K562 (cell line): ENCODE measurements around the gene PTPRG. TPM values are rescaled to one million over a fixed set of nuclear protein-coding genes. Genes with fewer than 3 reads are reported as not detected.

Experiments used
- ATAC-seq: fragments of 200-7000 bp; cut with Tn5 transposase; 3 replicates; pipeline ENCODE4 v1.9.1; 2020; ENCODE audit warnings: moderate library complexity
- BruUV-seq: library from RNA; stranded (reverse); fragments of 400-500 nt; replicated peaks from 2 replicates; lab custom pipeline; 2021; lab: Mats Ljungman, UMichigan
- CTCF ChIA-PET: fragments of 300-600 bp; formaldehyde crosslinking; extraction: SDS; loops from one replicate; lab custom pipeline; 2021; ENCODE audit warnings: low intra/inter-chr PET ratio; lab: Yijun Ruan, JAX
- POLR2A ChIA-PET: fragments of 300-600, 350-650 bp; sonication (Branson Sonifier 250); formaldehyde crosslinking; extraction: SDS; loops from one replicate; lab custom pipeline; 2021; ENCODE audit warnings: antibody characterized with exemption, inconsistent platforms; lab: Yijun Ruan, JAX
- DNase-seq, 4 experiments: peaks; one replicate each; pipeline versions ENCODE4 v3.0.0 to v3.0.0-alpha.2; 2011 to 2018; ENCODE audit warnings: low spot score in 3 of 4, mixed read lengths in 3 of 4; ENCODE audit errors: extremely low read depth in 1 of 4
- FAIRE-seq: peaks from 2 replicates; lab custom pipeline; 2011; peaks lifted over from hg19 to GRCh38; lab: Jason Lieb, UNC
- H2AFZ ChIP-seq: 2 replicates; pipeline ENCODE4 v1.6.0; 2011; ENCODE audit warnings: low read depth, low read length, control low read depth, inconsistent platforms
- H3K27ac ChIP-seq: fragments of 200-600 bp; 3 replicates; pipeline ENCODE4 v1.8.0; 2011; ENCODE audit warnings: low read depth, mild to moderate bottlenecking, control low read depth, inconsistent platforms, low read length, moderate library complexity, mixed read lengths; ENCODE audit errors: extremely low read depth
- H3K27me3 ChIP-seq, 2 experiments: fragments of 300-600 bp in 1 of 2; 2 replicates in 1 of 2; 3 replicates in 1 of 2; pipeline versions ENCODE4 v1.6.0 to v1.8.0; 2011; ENCODE audit warnings: inconsistent platforms in 2 of 2, low read length in 2 of 2, mild to moderate bottlenecking in 1 of 2, mixed read lengths in 1 of 2, moderate library complexity in 1 of 2; ENCODE audit not compliant: control insufficient read depth in 2 of 2, insufficient read depth in 2 of 2
- H3K36me3 ChIP-seq: fragments of 300-600 bp; 3 replicates; pipeline ENCODE4 v1.8.0; 2011; ENCODE audit warnings: mild to moderate bottlenecking, low read length, inconsistent platforms; ENCODE audit not compliant: control insufficient read depth, insufficient read depth
- H3K4me1 ChIP-seq, 2 experiments: fragments of 200-600 bp in 1 of 2; replicated peaks in 1 of 2; 2 replicates in 1 of 2; 3 replicates in 1 of 2; pipeline versions ENCODE4 v1.5.1 to v1.8.0; 2011; ENCODE audit warnings: inconsistent platforms in 2 of 2, low read length in 2 of 2, mild to moderate bottlenecking in 1 of 2, mixed read lengths in 1 of 2, moderate library complexity in 1 of 2; ENCODE audit not compliant: control insufficient read depth in 2 of 2, insufficient read depth in 2 of 2
- H3K4me2 ChIP-seq: 2 replicates; pipeline ENCODE4 v1.6.1; 2011; ENCODE audit warnings: low read length, control low read depth, inconsistent platforms, mixed read lengths; ENCODE audit not compliant: insufficient read depth
- H3K4me3 ChIP-seq: fragments of 200-600 bp; sonication (generic), shearing (Covaris generic); 2 replicates; pipeline ENCODE4 v1.5.1; 2016; ENCODE audit warnings: control low read depth, inconsistent platforms
- H3K79me2 ChIP-seq: fragments of 200-600 bp; 3 replicates; pipeline ENCODE4 v1.8.0; 2011; ENCODE audit warnings: low read length, inconsistent platforms; ENCODE audit not compliant: control insufficient read depth, insufficient read depth
- H3K9ac ChIP-seq, 2 experiments: 2 replicates each; pipeline versions ENCODE4 v1.6.0 to v1.6.1; 2011; ENCODE audit warnings: low read depth in 2 of 2, low read length in 2 of 2, control low read depth in 1 of 2, inconsistent platforms in 1 of 2, mild to moderate bottlenecking in 1 of 2, mixed read lengths in 1 of 2; ENCODE audit not compliant: insufficient read depth in 1 of 2
- H3K9me1 ChIP-seq: one replicate; pipeline ENCODE4 v1.6.0; 2011; ENCODE audit warnings: inconsistent platforms, mild to moderate bottlenecking, low read length, moderate library complexity; ENCODE audit not compliant: control insufficient read depth, insufficient read depth
- H3K9me3 ChIP-seq: replicated peaks from 2 replicates; pipeline ENCODE4 v1.5.1; 2011; ENCODE audit warnings: low read depth, low read length, inconsistent platforms; ENCODE audit not compliant: control insufficient read depth, insufficient read depth
- H4K20me1 ChIP-seq: replicated peaks from 2 replicates; pipeline ENCODE4 v1.6.1; 2011; ENCODE audit warnings: low read length, inconsistent platforms, mixed read lengths; ENCODE audit not compliant: control insufficient read depth, insufficient read depth
- BCL6 ChIP-seq: fragments of 250-450 bp; sonication (Bioruptor Pico); IDR thresholded peaks from 2 replicates; pipeline ENCODE4 v1.4.0; 2020
- C11orf30 ChIP-seq: fragments of 450-650 bp; IDR thresholded peaks from 2 replicates; pipeline ENCODE4 v1.6.1; 2016; ENCODE audit warnings: low read depth, mild to moderate bottlenecking
- CCAR2 ChIP-seq: fragments of 200-400 bp; formaldehyde crosslinking; IDR thresholded peaks from 2 replicates; pipeline ENCODE4 v1.6.1; 2017; ENCODE audit warnings: mild to moderate bottlenecking, low read depth, low read length
- CHD4 ChIP-seq: fragments of 200-600 bp; sonication (generic); IDR thresholded peaks from 3 replicates; pipeline ENCODE4 v1.6.1; 2012; ENCODE audit warnings: low read depth, mild to moderate bottlenecking, mixed read lengths, low read length, inconsistent platforms; ENCODE audit not compliant: insufficient read depth, insufficient replicate concordance, poor library complexity, severe bottlenecking
- CREM ChIP-seq: IDR thresholded peaks from 2 replicates; pipeline ENCODE4 v1.6.1; 2014; ENCODE audit warnings: antibody characterized with exemption, low read depth
- ELF1 ChIP-seq: fragments of 200-800 bp; sonication (Bioruptor generic); IDR thresholded peaks from 2 replicates; pipeline ENCODE4 v1.6.1; 2016; ENCODE audit warnings: missing genetic modification characterization, missing compliant biosample characterization
- FOS ChIP-seq: IDR thresholded peaks from 3 replicates; pipeline ENCODE4 v1.6.1; 2011; ENCODE audit not compliant: insufficient read length; ENCODE audit errors: extremely low read depth
- HNRNPL ChIP-seq: fragments of 200-400 bp; formaldehyde crosslinking; IDR thresholded peaks from 2 replicates; pipeline ENCODE4 v1.6.1; 2017; ENCODE audit warnings: low read depth, mild to moderate bottlenecking, low read length
- KDM1A ChIP-seq, 2 experiments: fragments of 450-650 bp; IDR thresholded peaks; 2 replicates each; pipeline ENCODE4 v1.6.1; 2016; ENCODE audit warnings: mild to moderate bottlenecking in 2 of 2
- KDM2B ChIP-seq: fragments of 250-450 bp; sonication (Bioruptor Pico); IDR thresholded peaks from 2 replicates; pipeline ENCODE4 v1.8.0; 2021; ENCODE audit warnings: mild to moderate bottlenecking, moderate library complexity
- KHSRP ChIP-seq: fragments of 450-650 bp; IDR thresholded peaks from 2 replicates; pipeline ENCODE4 v1.6.1; 2017
- MBD2 ChIP-seq: sonication (generic); IDR thresholded peaks from 2 replicates; pipeline ENCODE4 v1.6.1; 2016; ENCODE audit warnings: low read depth, borderline replicate concordance
- MCM7 ChIP-seq, 2 experiments: fragments of 450-650 bp; IDR thresholded peaks; 2 replicates each; pipeline ENCODE4 v1.6.1; 2016 to 2018
- TGIF2 ChIP-seq: sonication (generic); formaldehyde crosslinking; IDR thresholded peaks from 2 replicates; pipeline ENCODE4 v1.8.1; 2022; ENCODE audit warnings: mild to moderate bottlenecking, missing genetic modification reagents, moderate library complexity
- ZNF174 ChIP-seq: fragments of 250-450 bp; sonication (Bioruptor Pico); IDR thresholded peaks from 2 replicates; pipeline ENCODE4 v1.4.0; 2020; ENCODE audit warnings: mild to moderate bottlenecking
- ZNF316 ChIP-seq: fragments of 450-650 bp; IDR thresholded peaks from 2 replicates; pipeline ENCODE4 v1.6.1; 2016
- ZNF644 ChIP-seq: fragments of 200-800 bp; sonication (Bioruptor generic); IDR thresholded peaks from 2 replicates; pipeline ENCODE4 v1.6.1; 2016; ENCODE audit warnings: low read depth, missing genetic modification characterization, missing compliant biosample characterization
- WGBS: fragments of 100-300 bp; shearing (Covaris generic); methylation state at CpG from one replicate; pipeline ENCODE4 v1.1.6; 2016; ENCODE audit warnings: low coverage, mixed read lengths; ENCODE audit not compliant: insufficient coverage; ENCODE audit errors: missing lambda C conversion rate; 5-methylcytosine and 5-hydroxymethylcytosine counted together
- in situ Hi-C: fragments of 300-500 bp; cut with MboI; formaldehyde crosslinking; loops from 4 replicates; pipeline ENCODE4 v1.15.0; 2018; ENCODE audit warnings: inconsistent platforms, mixed read lengths
- intact Hi-C: fragments of 100-400 bp; cut with micrococcal nuclease; formaldehyde crosslinking; loops from 2 replicates; pipeline ENCODE4 v1.14.2; 2022
- polyA plus RNA-seq, 8 experiments: library from polyadenylated mRNA; depleted of rRNA in 4 of 8; stranded (reverse) in 5 of 8; unstranded in 3 of 8; fragments of >200 nt; fragmentation: Nextera tagmentation in 2 of 8; fragmentation: Illumina TruSeq in 1 of 8; extraction: Ambion mirVana in 2 of 8; extraction: Trizol in 1 of 8; gene quantifications; 2 replicates each; pipeline versions ENCODE4 v1.2.1 to v1.2.3, GENCODE V29; 2011 to 2014; ENCODE audit warnings: inconsistent platforms in 1 of 8, missing spikeins in 1 of 8
- total RNA-seq, 7 experiments: library from RNA; depleted of rRNA in 6 of 7; stranded (reverse); fragments of >200 nt in 6 of 7; fragmentation: Illumina TruSeq in 2 of 7; extraction: Trizol in 2 of 7; gene quantifications; 2 replicates each; pipeline versions ENCODE4 v1.2.1 to v1.2.3, GENCODE V29; 2011 to 2021; ENCODE audit warnings: low replicate concordance in 1 of 7
- TF ChIP-seq, protein P1 (sequence below): IDR thresholded peaks from 2 replicates; pipeline ENCODE4 v1.6.1; 2011; ENCODE audit warnings: borderline replicate concordance, low read depth, mild to moderate bottlenecking, moderate library complexity, low read length; ENCODE audit not compliant: insufficient read depth, poor library complexity, severe bottlenecking
- TF ChIP-seq, protein P2 (sequence below): fragments of 250-450 bp; sonication (Bioruptor Pico); IDR thresholded peaks from 2 replicates; pipeline ENCODE4 v1.5.1; 2021; ENCODE audit warnings: mild to moderate bottlenecking
- TF ChIP-seq, protein P3 (sequence below): fragments of 450-650 bp; formaldehyde crosslinking; IDR thresholded peaks from 2 replicates; pipeline ENCODE4 v1.4.0; 2022; ENCODE audit warnings: missing genetic modification characterization

The PTPRG gene
- total and polyA plus RNA-seq, 9 of the 15 experiments (the other 6 are each of a cell fraction or from before 2014, with no cell fraction given): 0.16 TPM; not detected in 8

DNA sequence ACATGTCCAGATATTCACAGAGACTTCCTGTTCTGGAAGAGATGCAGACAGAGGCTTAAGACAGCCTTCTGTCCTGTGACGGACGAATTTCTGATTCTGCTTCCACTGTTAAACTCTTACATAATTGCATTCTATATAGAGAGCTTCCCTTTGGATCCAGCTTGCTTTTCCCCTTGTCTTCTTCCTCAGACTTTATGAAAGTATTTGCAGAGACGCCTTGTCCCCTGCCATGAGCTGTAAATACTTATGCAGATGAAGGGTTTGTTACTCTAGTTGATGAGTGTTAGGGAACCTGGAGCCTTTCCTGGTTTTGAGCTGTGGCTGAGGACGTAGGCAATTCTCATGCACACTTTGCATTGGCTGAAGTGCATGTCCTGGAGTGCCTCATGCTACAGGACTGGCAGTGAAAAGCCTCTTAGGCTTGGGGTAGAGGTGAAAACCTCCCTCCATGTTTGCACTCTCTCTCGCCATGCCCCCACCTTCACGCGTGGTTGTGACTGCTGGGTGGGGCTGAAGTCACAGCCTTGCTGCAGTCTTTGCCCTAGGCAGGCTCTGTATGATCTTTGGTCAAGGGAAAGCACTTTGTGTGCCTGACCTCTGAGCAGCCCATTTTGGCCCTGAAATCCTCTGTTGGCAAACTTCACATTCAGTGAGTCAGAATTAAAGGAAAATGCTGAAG, 286.6 kb downstream of the PTPRG start (continued):
- TF ChIP-seq, protein P1, sequence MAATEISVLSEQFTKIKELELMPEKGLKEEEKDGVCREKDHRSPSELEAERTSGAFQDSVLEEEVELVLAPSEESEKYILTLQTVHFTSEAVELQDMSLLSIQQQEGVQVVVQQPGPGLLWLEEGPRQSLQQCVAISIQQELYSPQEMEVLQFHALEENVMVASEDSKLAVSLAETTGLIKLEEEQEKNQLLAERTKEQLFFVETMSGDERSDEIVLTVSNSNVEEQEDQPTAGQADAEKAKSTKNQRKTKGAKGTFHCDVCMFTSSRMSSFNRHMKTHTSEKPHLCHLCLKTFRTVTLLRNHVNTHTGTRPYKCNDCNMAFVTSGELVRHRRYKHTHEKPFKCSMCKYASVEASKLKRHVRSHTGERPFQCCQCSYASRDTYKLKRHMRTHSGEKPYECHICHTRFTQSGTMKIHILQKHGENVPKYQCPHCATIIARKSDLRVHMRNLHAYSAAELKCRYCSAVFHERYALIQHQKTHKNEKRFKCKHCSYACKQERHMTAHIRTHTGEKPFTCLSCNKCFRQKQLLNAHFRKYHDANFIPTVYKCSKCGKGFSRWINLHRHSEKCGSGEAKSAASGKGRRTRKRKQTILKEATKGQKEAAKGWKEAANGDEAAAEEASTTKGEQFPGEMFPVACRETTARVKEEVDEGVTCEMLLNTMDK: no peak
- TF ChIP-seq KHSRP (no peak), HNRNPL (no peak)
- TF ChIP-seq, protein P2, sequence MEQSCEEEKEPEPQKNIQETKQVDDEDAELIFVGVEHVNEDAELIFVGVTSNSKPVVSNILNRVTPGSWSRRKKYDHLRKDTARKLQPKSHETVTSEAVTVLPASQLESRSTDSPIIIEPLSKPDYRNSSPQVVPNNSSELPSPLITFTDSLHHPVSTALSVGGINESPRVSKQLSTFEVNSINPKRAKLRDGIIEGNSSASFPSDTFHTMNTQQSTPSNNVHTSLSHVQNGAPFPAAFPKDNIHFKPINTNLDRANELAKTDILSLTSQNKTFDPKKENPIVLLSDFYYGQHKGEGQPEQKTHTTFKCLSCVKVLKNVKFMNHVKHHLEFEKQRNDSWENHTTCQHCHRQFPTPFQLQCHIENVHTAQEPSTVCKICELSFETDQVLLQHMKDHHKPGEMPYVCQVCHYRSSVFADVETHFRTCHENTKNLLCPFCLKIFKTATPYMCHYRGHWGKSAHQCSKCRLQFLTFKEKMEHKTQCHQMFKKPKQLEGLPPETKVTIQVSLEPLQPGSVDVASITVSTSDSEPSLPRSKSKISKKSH: no peak

DNA sequence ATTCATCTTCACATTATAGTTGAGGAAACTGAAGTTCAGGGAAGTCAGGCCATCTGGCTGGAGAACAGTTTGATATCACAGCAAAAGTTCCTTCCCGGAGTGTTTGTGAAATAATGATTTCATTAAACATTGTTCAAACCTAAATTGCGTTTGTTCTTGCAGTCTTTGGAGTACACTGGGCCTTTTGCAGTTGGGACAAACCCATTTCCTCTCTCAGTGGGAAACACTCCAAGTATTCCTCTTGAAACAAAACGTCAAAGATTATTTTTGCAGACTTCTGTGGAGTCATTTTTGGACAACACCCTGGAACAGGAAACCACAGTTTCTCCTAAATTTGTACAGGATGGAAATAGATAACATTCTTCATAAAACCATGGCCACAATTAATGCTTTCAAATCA, 287.5 kb downstream of the PTPRG start:
- Histone ChIP-seq H3K4me1 (no peaks in the 10 kb centered on the region), H3K36me3 (no peaks in the 10 kb centered on the region), H4K20me1 (no peaks in the 10 kb centered on the region), H3K9ac (no peak overlapping the region), H3K27me3 (no peaks in the 10 kb centered on the region), H3K4me3 (no peak overlapping the region), H3K27ac (no peak overlapping the region), H2AFZ (no peak overlapping the region), H3K9me3 (no peaks in the 10 kb centered on the region), H3K9me1 (no peaks in the 10 kb centered on the region), H3K79me2 (no peaks in the 10 kb centered on the region), H3K4me2 (no peak overlapping the region)
- intact Hi-C loops (no loop called here), in situ Hi-C loops (no loop called here)
- BruUV-seq: no TSS peak
- CTCF ChIA-PET: no interaction called here
- FAIRE-seq (no peak), DNase-seq (no peak), ATAC-seq (no peak)
- POLR2A ChIA-PET: no interaction called here
- WGBS: 0% methylated on average over 3 of the region's 3 CpGs
- TF ChIP-seq KDM2B (CRISPR knock-in tag) (no peak), MBD2 (no peak), TGIF2 (no peak), ZNF174 (CRISPR knock-in tag) (no peak), KDM1A (IDR thresholded peaks at IDR 0.05) (no peak), ZNF316 (no peak), CCAR2 (no peak), CREM (no peak), C11orf30 (no peak), BCL6 (CRISPR knock-in tag) (no peak), CHD4 (no peak), MCM7 (IDR thresholded peaks at IDR 0.05) (no peak), ELF1 (tag) (no peak), FOS (no peak), ZNF644 (tag) (no peak)
- TF ChIP-seq, protein P3, sequence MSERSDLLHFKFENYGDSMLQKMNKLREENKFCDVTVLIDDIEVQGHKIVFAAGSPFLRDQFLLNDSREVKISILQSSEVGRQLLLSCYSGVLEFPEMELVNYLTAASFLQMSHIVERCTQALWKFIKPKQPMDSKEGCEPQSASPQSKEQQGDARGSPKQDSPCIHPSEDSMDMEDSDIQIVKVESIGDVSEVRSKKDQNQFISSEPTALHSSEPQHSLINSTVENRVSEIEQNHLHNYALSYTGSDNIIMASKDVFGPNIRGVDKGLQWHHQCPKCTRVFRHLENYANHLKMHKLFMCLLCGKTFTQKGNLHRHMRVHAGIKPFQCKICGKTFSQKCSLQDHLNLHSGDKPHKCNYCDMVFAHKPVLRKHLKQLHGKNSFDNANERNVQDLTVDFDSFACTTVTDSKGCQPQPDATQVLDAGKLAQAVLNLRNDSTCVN: no peak
